ENCODE results near the gene ZFPM1.

ZFPM1 gene

GRCh38 chr16:88536971-88537751 is 84.1 kb downstream of the ZFPM1 start:
- TF ChIP-seq TAF1 (IDR thresholded peaks at IDR 0.05; ENCODE audit: low read depth) (no peak), EGR1 (IDR thresholded peaks at IDR 0.05) (no peak), TCF12 (IDR thresholded peaks at IDR 0.05; ENCODE audit: low read depth) (no peak), USF1 (IDR thresholded peaks at IDR 0.05) (no peak), EP300 (IDR thresholded peaks at IDR 0.05; ENCODE audit: borderline replicate concordance) (no peak), CREB1 (IDR thresholded peaks at IDR 0.05; ENCODE audit: low read depth) (no peak), NFIC (IDR thresholded peaks at IDR 0.05) (0 out of 2 replicates have a peak, but pooled peaks have one; percentile 26), REST (IDR thresholded peaks at IDR 0.05; ENCODE audit: low read depth) (no peak), FOXM1 (IDR thresholded peaks at IDR 0.05; ENCODE audit: borderline replicate concordance, low read depth) (no peak)

- no peak for TF ChIP-seq TCF12 (IDR thresholded peaks at IDR 0.05; ENCODE audit: low read depth)
- no peak for TF ChIP-seq USF1 (IDR thresholded peaks at IDR 0.05)
- TF ChIP-seq NFIC (IDR thresholded peaks at IDR 0.05), result no peak
- no peak for TF ChIP-seq EP300 (IDR thresholded peaks at IDR 0.05; ENCODE audit: borderline replicate concordance)
- no peak for TF ChIP-seq TAF1 (IDR thresholded peaks at IDR 0.05; ENCODE audit: low read depth)
- no peak for TF ChIP-seq CEBPB (IDR thresholded peaks at IDR 0.05)
- TF ChIP-seq FOXM1 (IDR thresholded peaks at IDR 0.05; ENCODE audit: borderline replicate concordance, low read depth), result no peak
- no peak for TF ChIP-seq CREB1 (IDR thresholded peaks at IDR 0.05; ENCODE audit: low read depth)
- no peak for TF ChIP-seq REST (IDR thresholded peaks at IDR 0.05; ENCODE audit: low read depth)
Measured at GRCh38 chr16:88537859-88538258, 84.8 kb downstream of the ZFPM1 start.

- no peak for TF ChIP-seq YY1 (IDR thresholded peaks at IDR 0.05; ENCODE audit: low read depth)
- no peak for TF ChIP-seq TCF12 (IDR thresholded peaks at IDR 0.05; ENCODE audit: low read depth)
Measured at GRCh38 chr16:88538366-88539060, 85.4 kb downstream of the ZFPM1 start.

GRCh38 chr16:88539261-88539651 is 86.2 kb downstream of the ZFPM1 start:
- TF ChIP-seq EGR1 (IDR thresholded peaks at IDR 0.05) (no peak), FOXM1 (IDR thresholded peaks at IDR 0.05; ENCODE audit: borderline replicate concordance, low read depth) (no peak), EP300 (IDR thresholded peaks at IDR 0.05; ENCODE audit: borderline replicate concordance) (no peak), RAD21 (IDR thresholded peaks at IDR 0.05; ENCODE audit: low read depth) (no peak), ZBTB7A (IDR thresholded peaks at IDR 0.05; ENCODE audit: low read depth) (no peak), TCF12 (IDR thresholded peaks at IDR 0.05; ENCODE audit: low read depth) (no peak), TEAD4 (IDR thresholded peaks at IDR 0.05) (no peak)

GRCh38 chr16:88539652-88540345 is 86.7 kb downstream of the ZFPM1 start:
- TF ChIP-seq NFIC (IDR thresholded peaks at IDR 0.05) (no peak), USF1 (IDR thresholded peaks at IDR 0.05) (no peak), EP300 (IDR thresholded peaks at IDR 0.05; ENCODE audit: borderline replicate concordance) (no peak), YY1 (IDR thresholded peaks at IDR 0.05; ENCODE audit: low read depth) (no peak), MAX (IDR thresholded peaks at IDR 0.05) (no peak), RAD21 (IDR thresholded peaks at IDR 0.05; ENCODE audit: low read depth) (no peak), CEBPB (IDR thresholded peaks at IDR 0.05) (no peak), TEAD4 (IDR thresholded peaks at IDR 0.05) (no peak), CREB1 (IDR thresholded peaks at IDR 0.05; ENCODE audit: low read depth) (no peak), ZBTB7A (IDR thresholded peaks at IDR 0.05; ENCODE audit: low read depth) (no peak), REST (IDR thresholded peaks at IDR 0.05; ENCODE audit: low read depth) (no peak), FOXM1 (IDR thresholded peaks at IDR 0.05; ENCODE audit: borderline replicate concordance, low read depth) (no peak), EGR1 (IDR thresholded peaks at IDR 0.05) (no peak), TCF12 (IDR thresholded peaks at IDR 0.05; ENCODE audit: low read depth) (no peak), TAF1 (IDR thresholded peaks at IDR 0.05; ENCODE audit: low read depth) (no peak)
